GM12864 (cell line): ENCODE results near the gene KAT2B.

Source experiments
- DNase-seq: peaks from one replicate; pipeline ENCODE4 v3.0.0-alpha.2; 2011; ENCODE audit warnings: low read depth
- H3K4me3 ChIP-seq: 2 replicates; pipeline ENCODE4 v1.5.1; 2011; ENCODE audit warnings: mild to moderate bottlenecking, low read depth, low read length, control low read depth
- TF ChIP-seq, protein P1 (sequence below): IDR thresholded peaks from 2 replicates; pipeline ENCODE4 v1.5.1; 2011; ENCODE audit warnings: low read depth, mild to moderate bottlenecking, moderate library complexity, low read length, control low read depth, inconsistent platforms; ENCODE audit errors: missing control alignments

Gene KAT2B

DNA sequence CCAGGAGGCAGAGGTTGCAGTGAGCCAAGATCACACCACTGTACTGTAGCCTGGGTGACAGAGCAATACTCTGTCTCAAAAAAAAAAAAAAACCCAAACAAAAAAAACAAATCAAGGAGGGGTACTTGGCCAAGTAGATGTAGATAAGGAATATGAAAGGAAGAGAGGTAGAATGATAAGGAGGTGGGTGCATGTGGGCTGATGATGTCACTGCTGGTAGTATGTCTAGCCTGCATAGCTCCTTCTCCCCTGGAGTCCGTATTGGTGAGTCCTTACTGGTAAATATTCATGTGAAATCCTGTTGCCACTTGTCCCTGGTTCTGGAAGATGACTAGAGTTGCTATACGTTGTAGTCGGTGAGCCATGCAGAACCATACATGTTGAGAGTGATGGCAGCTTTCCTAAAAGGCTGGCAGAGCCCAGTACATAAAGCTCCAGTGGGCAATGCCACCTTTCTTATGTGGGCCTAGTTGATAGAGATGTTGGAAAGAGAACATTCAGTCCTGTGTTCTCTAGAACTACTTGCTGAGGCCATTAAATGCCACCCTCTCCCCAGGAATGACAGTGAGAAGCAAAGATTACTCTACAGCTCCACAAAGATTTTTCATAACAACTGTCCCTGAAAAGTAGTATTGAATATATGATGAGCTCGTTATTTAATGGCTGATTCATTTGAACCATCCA, 11.0 kb downstream of the KAT2B start:
- no peak overlapping the region for H3K4me3 ChIP-seq
- TF ChIP-seq, protein P1, sequence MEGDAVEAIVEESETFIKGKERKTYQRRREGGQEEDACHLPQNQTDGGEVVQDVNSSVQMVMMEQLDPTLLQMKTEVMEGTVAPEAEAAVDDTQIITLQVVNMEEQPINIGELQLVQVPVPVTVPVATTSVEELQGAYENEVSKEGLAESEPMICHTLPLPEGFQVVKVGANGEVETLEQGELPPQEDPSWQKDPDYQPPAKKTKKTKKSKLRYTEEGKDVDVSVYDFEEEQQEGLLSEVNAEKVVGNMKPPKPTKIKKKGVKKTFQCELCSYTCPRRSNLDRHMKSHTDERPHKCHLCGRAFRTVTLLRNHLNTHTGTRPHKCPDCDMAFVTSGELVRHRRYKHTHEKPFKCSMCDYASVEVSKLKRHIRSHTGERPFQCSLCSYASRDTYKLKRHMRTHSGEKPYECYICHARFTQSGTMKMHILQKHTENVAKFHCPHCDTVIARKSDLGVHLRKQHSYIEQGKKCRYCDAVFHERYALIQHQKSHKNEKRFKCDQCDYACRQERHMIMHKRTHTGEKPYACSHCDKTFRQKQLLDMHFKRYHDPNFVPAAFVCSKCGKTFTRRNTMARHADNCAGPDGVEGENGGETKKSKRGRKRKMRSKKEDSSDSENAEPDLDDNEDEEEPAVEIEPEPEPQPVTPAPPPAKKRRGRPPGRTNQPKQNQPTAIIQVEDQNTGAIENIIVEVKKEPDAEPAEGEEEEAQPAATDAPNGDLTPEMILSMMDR: no peak
- DNase-seq: no peak

- DNase-seq: no peak
- TF ChIP-seq, protein P1: no peak
Observed at GRCh38 chr3:20052851-20053250, 12.6 kb downstream of the KAT2B start.

GRCh38 chr3:20054549-20054987, 14.3 kb downstream of the KAT2B start:
- DNase-seq: no peak
- TF ChIP-seq, protein P1: no peak
- H3K4me3 ChIP-seq: no peak overlapping the region

More at GRCh38 chr3:20052851-20053250, 12.6 kb downstream of the KAT2B start:
- no peak overlapping the region for H3K4me3 ChIP-seq

- no peak for DNase-seq
Observed at GRCh38 chr3:20055020-20055775, 15.0 kb downstream of the KAT2B start.

GRCh38 chr3:20055842-20056241, 15.6 kb downstream of the KAT2B start:
- TF ChIP-seq, protein P1: no peak
- no peak overlapping the region for H3K4me3 ChIP-seq
- no peak for DNase-seq

More at GRCh38 chr3:20055020-20055775, 15.0 kb downstream of the KAT2B start:
- H3K4me3 ChIP-seq: no peak overlapping the region
- TF ChIP-seq, protein P1: no peak

- DNase-seq: no peak
- TF ChIP-seq, protein P1: no peak
- H3K4me3 ChIP-seq: no peak overlapping the region
Observed at GRCh38 chr3:20056725-20057611, 16.7 kb downstream of the KAT2B start.
